OCI-LY1 (cell line): ENCODE measurements around the gene GHRL.

Source experiments
- CTCF ChIP-seq: fragments of 200-600 bp; sonication (generic), shearing (Covaris generic); IDR thresholded peaks from 2 replicates; pipeline ENCODE4 v1.5.1; 2017; ENCODE audit warnings: mild to moderate bottlenecking, antibody characterized with exemption, low read length, moderate library complexity, mixed read lengths
- EZH2 ChIP-seq: fragments of 200-600 bp; sonication (generic), shearing (Covaris generic); IDR thresholded peaks from 2 replicates; pipeline ENCODE4 v1.8.0; 2017; ENCODE audit warnings: borderline replicate concordance, mixed run types, mild to moderate bottlenecking, antibody characterized with exemption, low read length, moderate library complexity, mixed read lengths

GRCh38 chr3:10268116-10268515 lies 24.6 kb downstream of the GHRL start:
- TF ChIP-seq CTCF (no peak), EZH2 (no peak)
